H9 (cell line): ENCODE results near the gene TBC1D3B. TPM values are rescaled to one million over a fixed set of nuclear protein-coding genes. Genes with fewer than 3 reads are reported as not detected.

ENCODE experiments used
- DNase-seq: peaks from one replicate; pipeline ENCODE4 v3.0.0-alpha.2; 2017
- H2AFZ ChIP-seq: one replicate; pipeline ENCODE4 v1.6.1; 2013; ENCODE audit warnings: mild to moderate bottlenecking, low read length, control low read depth, moderate library complexity
- H2AK5ac ChIP-seq: 2 replicates; pipeline ENCODE4 v1.6.1; 2013; ENCODE audit warnings: low read length, control low read depth, mixed read lengths; ENCODE audit not compliant: insufficient read length
- H2BK120ac ChIP-seq: one replicate; pipeline ENCODE4 v1.6.1; 2013; ENCODE audit warnings: low read depth, mild to moderate bottlenecking, low read length, control low read depth, inconsistent platforms; ENCODE audit not compliant: poor library complexity, severe bottlenecking
- H2BK12ac ChIP-seq: 2 replicates; pipeline ENCODE4 v1.6.1; 2013; ENCODE audit warnings: low read length, control low read depth, mixed read lengths, low read depth; ENCODE audit not compliant: insufficient read length
- H2BK15ac ChIP-seq: 2 replicates; pipeline ENCODE4 v1.6.1; 2013; ENCODE audit warnings: low read depth, low read length, control low read depth
- H2BK20ac ChIP-seq: one replicate; pipeline ENCODE4 v1.6.1; 2013; ENCODE audit warnings: low read depth, mild to moderate bottlenecking, low read length, control low read depth, inconsistent platforms; ENCODE audit not compliant: poor library complexity, severe bottlenecking
- H2BK5ac ChIP-seq: 2 replicates; pipeline ENCODE4 v1.6.1; 2013; ENCODE audit warnings: low read length, control low read depth, mixed read lengths; ENCODE audit not compliant: insufficient read length
- H3K14ac ChIP-seq: 2 replicates; pipeline ENCODE4 v1.6.1; 2013; ENCODE audit warnings: low read length, control low read depth; ENCODE audit not compliant: insufficient read depth
- H3K18ac ChIP-seq: 2 replicates; pipeline ENCODE4 v1.6.1; 2013; ENCODE audit warnings: low read depth, mild to moderate bottlenecking, mixed read lengths, low read length, control low read depth; ENCODE audit not compliant: insufficient read length
- H3K23ac ChIP-seq: 2 replicates; pipeline ENCODE4 v1.6.1; 2013; ENCODE audit warnings: low read length, control low read depth, mixed read lengths, low read depth; ENCODE audit not compliant: insufficient read length
- H3K23me2 ChIP-seq: 2 replicates; pipeline ENCODE4 v1.6.1; 2013; ENCODE audit warnings: low read depth, mild to moderate bottlenecking, mixed read lengths, low read length, control low read depth; ENCODE audit not compliant: insufficient read length, poor library complexity, severe bottlenecking
- H3K27ac ChIP-seq: 2 replicates; pipeline ENCODE4 v1.5.1; 2013; ENCODE audit warnings: low read length, control low read depth, mixed read lengths, low read depth; ENCODE audit not compliant: insufficient read length
- H3K27me3 ChIP-seq: 2 replicates; pipeline ENCODE4 v1.6.1; 2013; ENCODE audit warnings: low read length, control low read depth, inconsistent platforms; ENCODE audit not compliant: insufficient read depth
- H3K4ac ChIP-seq: 2 replicates; pipeline ENCODE4 v1.6.1; 2013; ENCODE audit warnings: low read depth, mild to moderate bottlenecking, control low read depth, inconsistent platforms, low read length, moderate library complexity
- H3K4me1 ChIP-seq: 2 replicates; pipeline ENCODE4 v1.6.1; 2013; ENCODE audit warnings: low read length, control low read depth, inconsistent platforms; ENCODE audit not compliant: insufficient read depth
- H3K4me2 ChIP-seq: 2 replicates; pipeline ENCODE4 v1.6.1; 2013; ENCODE audit warnings: low read length, control low read depth, mixed read lengths; ENCODE audit not compliant: insufficient read length, insufficient read depth
- H3K56ac ChIP-seq: 2 replicates; pipeline ENCODE4 v1.6.1; 2013; ENCODE audit warnings: low read depth, mild to moderate bottlenecking, mixed read lengths, low read length, control low read depth; ENCODE audit not compliant: insufficient read length
- H3K79me1 ChIP-seq: 2 replicates; pipeline ENCODE4 v1.6.1; 2013; ENCODE audit warnings: low read depth, mild to moderate bottlenecking, moderate library complexity, low read length, control low read depth, inconsistent platforms; ENCODE audit not compliant: insufficient read depth, poor library complexity, severe bottlenecking
- H3K79me2 ChIP-seq: 2 replicates; pipeline ENCODE4 v1.6.1; 2013; ENCODE audit warnings: low read length, control low read depth, inconsistent platforms; ENCODE audit not compliant: insufficient read depth
- H3K9ac ChIP-seq: 2 replicates; pipeline ENCODE4 v1.6.1; 2013; ENCODE audit warnings: low read length, control low read depth, mixed read lengths; ENCODE audit not compliant: insufficient read length; ENCODE audit errors: extremely low read depth
- H3K9me3 ChIP-seq: one replicate; pipeline ENCODE4 v1.6.1; 2013; ENCODE audit warnings: low read depth, low read length, inconsistent platforms; ENCODE audit not compliant: control insufficient read depth
- H3T11ph ChIP-seq: one replicate; pipeline ENCODE4 v1.6.1; 2013; ENCODE audit warnings: mild to moderate bottlenecking, low read length, control low read depth, inconsistent platforms
- H4K20me1 ChIP-seq: one replicate; pipeline ENCODE4 v1.6.1; 2013; ENCODE audit not compliant: control insufficient read depth, insufficient read length, insufficient read depth
- H4K5ac ChIP-seq: 2 replicates; pipeline ENCODE4 v1.6.1; 2013; ENCODE audit warnings: low read depth, mild to moderate bottlenecking, mixed read lengths, low read length, control low read depth; ENCODE audit not compliant: insufficient read length
- H4K8ac ChIP-seq: replicated peaks from 2 replicates; pipeline ENCODE4 v1.6.1; 2013; ENCODE audit warnings: low read length, control low read depth, mixed read lengths, low read depth; ENCODE audit not compliant: insufficient read length
- H4K91ac ChIP-seq: 2 replicates; pipeline ENCODE4 v1.6.1; 2013; ENCODE audit warnings: low read depth, mild to moderate bottlenecking, moderate library complexity, mixed read lengths, low read length, control low read depth; ENCODE audit not compliant: insufficient read length
- H3K27ac Mint-ChIP-seq, 3 experiments: 2 replicates in 2 of 3; 3 replicates in 1 of 3; pipeline ENCODE4 v1.8.0; 2020 to 2021; ENCODE audit warnings: mixed read lengths in 3 of 3, mild to moderate bottlenecking in 1 of 3, moderate library complexity in 1 of 3
- H3K27me3 Mint-ChIP-seq: 2 replicates; pipeline ENCODE4 v1.8.0; 2021; ENCODE audit warnings: low read depth, mild to moderate bottlenecking, moderate library complexity, mixed read lengths
- H3K36me3 Mint-ChIP-seq, 3 experiments: 2 replicates in 2 of 3; 3 replicates in 1 of 3; pipeline ENCODE4 v1.8.0; 2020 to 2021; ENCODE audit warnings: low read depth in 3 of 3, mixed read lengths in 3 of 3; ENCODE audit not compliant: insufficient read depth in 1 of 3
- H3K4me1 Mint-ChIP-seq, 2 experiments: 2 replicates each; pipeline ENCODE4 v1.8.0; 2020; ENCODE audit warnings: mixed read lengths in 2 of 2
- H3K4me3 Mint-ChIP-seq, 2 experiments: 2 replicates in 1 of 2; 3 replicates in 1 of 2; pipeline ENCODE4 v1.8.0; 2020 to 2021; ENCODE audit warnings: mild to moderate bottlenecking in 2 of 2, mixed read lengths in 2 of 2, moderate library complexity in 1 of 2
- H3K9me3 Mint-ChIP-seq, 2 experiments: 2 replicates in 1 of 2; 3 replicates in 1 of 2; pipeline ENCODE4 v1.8.0; 2020; ENCODE audit warnings: mild to moderate bottlenecking in 2 of 2, mixed read lengths in 2 of 2, moderate library complexity in 1 of 2
- whole genome bisulfite sequencing: extraction: QIAGEN DNeasy Blood & Tissue Kit; methylation state at CpG from one replicate; pipeline ENCODE4 v1.1.7; 2013; ENCODE audit warnings: missing lambda C conversion rate, low lambda C conversion rate, mixed read lengths; ENCODE audit not compliant: insufficient read length; ENCODE audit errors: extremely low coverage; 5-methylcytosine and 5-hydroxymethylcytosine counted together
- total RNA-seq: library from RNA; stranded (reverse); gene quantifications from 2 replicates; pipeline ENCODE4 v1.2.1, GENCODE V29; 2021
- TF ChIP-seq, protein P1 (sequence below): fragments of 200-600 bp; sonication (generic); conservative IDR thresholded peaks from 3 replicates; pipeline ENCODE4 v1.8.0; 2021; ENCODE audit warnings: antibody characterized with exemption, mild to moderate bottlenecking

TBC1D3B gene
- total RNA-seq, 1 experiment from 2014 or later = 8.8 TPM

DNA sequence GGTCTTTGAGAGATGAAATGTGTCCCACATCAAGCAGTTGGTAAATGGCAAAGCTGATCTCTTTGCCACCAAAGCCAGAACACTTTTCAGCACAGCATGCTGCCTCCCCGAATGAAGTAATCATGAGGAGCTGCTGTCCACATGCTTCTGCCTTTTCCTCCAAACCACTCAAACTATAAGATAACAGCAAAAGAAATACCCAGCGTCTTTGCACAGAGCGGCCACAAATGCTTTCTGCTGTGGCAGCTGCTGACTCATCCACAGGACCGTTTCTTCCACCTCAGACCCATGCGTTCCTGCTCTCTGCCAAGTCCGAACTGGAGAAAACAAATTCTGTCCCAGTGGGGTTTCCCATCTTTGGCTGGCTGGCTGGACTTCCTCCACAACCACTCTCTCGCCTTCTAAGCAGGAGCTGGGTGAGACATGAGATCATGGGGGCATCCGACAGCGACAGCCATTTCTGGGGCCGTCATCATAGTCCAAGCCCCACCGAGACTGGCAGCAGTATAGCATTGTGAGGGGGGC is 27.1 kb downstream of the TBC1D3B start:
- no peaks in the 10 kb centered on the region for H3K9me3 ChIP-seq
- no peak for DNase-seq
- no peak overlapping the region for H3K27ac ChIP-seq
- H3K4me2 ChIP-seq = no peak overlapping the region
- no peak overlapping the region for H3K4ac ChIP-seq
- H3K27me3 Mint-ChIP-seq = peaks cover 17% of the 10 kb centered on the region
- H2BK20ac ChIP-seq = peak overlapping the region; percentile 97
- TF ChIP-seq, protein P1, sequence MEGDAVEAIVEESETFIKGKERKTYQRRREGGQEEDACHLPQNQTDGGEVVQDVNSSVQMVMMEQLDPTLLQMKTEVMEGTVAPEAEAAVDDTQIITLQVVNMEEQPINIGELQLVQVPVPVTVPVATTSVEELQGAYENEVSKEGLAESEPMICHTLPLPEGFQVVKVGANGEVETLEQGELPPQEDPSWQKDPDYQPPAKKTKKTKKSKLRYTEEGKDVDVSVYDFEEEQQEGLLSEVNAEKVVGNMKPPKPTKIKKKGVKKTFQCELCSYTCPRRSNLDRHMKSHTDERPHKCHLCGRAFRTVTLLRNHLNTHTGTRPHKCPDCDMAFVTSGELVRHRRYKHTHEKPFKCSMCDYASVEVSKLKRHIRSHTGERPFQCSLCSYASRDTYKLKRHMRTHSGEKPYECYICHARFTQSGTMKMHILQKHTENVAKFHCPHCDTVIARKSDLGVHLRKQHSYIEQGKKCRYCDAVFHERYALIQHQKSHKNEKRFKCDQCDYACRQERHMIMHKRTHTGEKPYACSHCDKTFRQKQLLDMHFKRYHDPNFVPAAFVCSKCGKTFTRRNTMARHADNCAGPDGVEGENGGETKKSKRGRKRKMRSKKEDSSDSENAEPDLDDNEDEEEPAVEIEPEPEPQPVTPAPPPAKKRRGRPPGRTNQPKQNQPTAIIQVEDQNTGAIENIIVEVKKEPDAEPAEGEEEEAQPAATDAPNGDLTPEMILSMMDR = no peak
- no peak overlapping the region for H2BK120ac ChIP-seq
- no peak overlapping the region for H4K91ac ChIP-seq
- H2BK5ac ChIP-seq = no peak overlapping the region
- H3K9me3 Mint-ChIP-seq = no peaks in the 10 kb centered on the region
- no peak overlapping the region for H3K14ac ChIP-seq
- no peak overlapping the region for H2AK5ac ChIP-seq
- H2AFZ ChIP-seq = peak overlapping the region; percentile 79
- no peaks in the 10 kb centered on the region for H4K20me1 ChIP-seq
- no peak overlapping the region for H3K56ac ChIP-seq
- H3K4me3 Mint-ChIP-seq = no peak overlapping the region
- no peak overlapping the region for H2BK12ac ChIP-seq
- no peaks in the 10 kb centered on the region for H3K4me1 ChIP-seq
- peaks cover 9 to 15% of the 10 kb centered on the region in 2 experiments for H3K4me1 Mint-ChIP-seq
- no peak overlapping the region for H2BK15ac ChIP-seq
- H3K27me3 ChIP-seq = no peaks in the 10 kb centered on the region
- no peak overlapping the region for H4K5ac ChIP-seq
- WGBS = no CpG with 5 or more reads among the region's 11 CpGs
- no peaks in the 10 kb centered on the region for H3K79me1 ChIP-seq
- no peaks in the 10 kb centered on the region for H3K23me2 ChIP-seq
- no peaks in the 10 kb centered on the region for H3K79me2 ChIP-seq
- no peak overlapping the region for H4K8ac ChIP-seq
- H3K23ac ChIP-seq = no peak overlapping the region
- H3K27ac Mint-ChIP-seq = no peak overlapping the region
- H3T11ph ChIP-seq = no peak overlapping the region
- no peak overlapping the region for H3K18ac ChIP-seq
- H3K9ac ChIP-seq = no peak overlapping the region
- H3K36me3 Mint-ChIP-seq = no peaks in the 10 kb centered on the region
